Ascending aorta (tissue), 2 donors: ENCODE measurements around the gene NOXA1. TPM values are rescaled to one million over a fixed set of nuclear protein-coding genes. Genes with fewer than 3 reads are reported as not detected.

Experiments
- DNase-seq, 2 donors: peaks; one replicate each; pipeline ENCODE4 v3.0.0-alpha.2; 2019; ENCODE audit warnings: low spot score in 2 of 2
- H3K27ac ChIP-seq, 2 donors: fragments of 200-600 bp; sonication (generic); one replicate each; pipeline ENCODE4 v1.5.1; 2016 to 2017; ENCODE audit warnings: mild to moderate bottlenecking in 1 of 2
- H3K27me3 ChIP-seq: fragments of 200-600 bp; sonication (generic); one replicate; pipeline ENCODE4 v1.5.1; 2017
- H3K36me3 ChIP-seq, 2 donors: fragments of 200-600 bp; sonication (generic); one replicate each; pipeline ENCODE4 v1.5.1; 2016
- H3K4me1 ChIP-seq, 2 donors: fragments of 200-600 bp; sonication (generic); one replicate each; pipeline ENCODE4 v1.5.1; 2016 to 2017; ENCODE audit warnings: mild to moderate bottlenecking in 1 of 2
- H3K4me3 ChIP-seq, 2 donors: fragments of 200-600 bp; sonication (generic); one replicate each; pipeline ENCODE4 v1.5.1; 2016 to 2017; ENCODE audit warnings: mild to moderate bottlenecking in 1 of 2
- H3K9me3 ChIP-seq, 2 donors: fragments of 200-600 bp; sonication (generic); one replicate each; pipeline ENCODE4 v1.5.1; 2016
- intact Hi-C: fragments of 100-400 bp; cut with DNase I; formaldehyde crosslinking; loops from one replicate; pipeline ENCODE4 v1.15.1; 2023
- total RNA-seq: library from RNA; depleted of rRNA; stranded (reverse); fragments of >200 nt; gene quantifications from one replicate; pipeline ENCODE4 v1.1.0, GENCODE V29; 2016
- TF ChIP-seq, protein P1 (sequence below), 3 experiments: fragments of 200-600 bp in 2 of 3; fragments of 450-650 bp in 1 of 3; sonication (generic) in 2 of 3; IDR thresholded peaks; one replicate each; pipeline ENCODE4 v1.5.1; 2016 to 2019; ENCODE audit warnings: antibody characterized with exemption in 3 of 3, mild to moderate bottlenecking in 1 of 3, moderate library complexity in 1 of 3

Gene NOXA1
- total RNA-seq, 1 donor from 2014 or later = 6.9 TPM

DNA sequence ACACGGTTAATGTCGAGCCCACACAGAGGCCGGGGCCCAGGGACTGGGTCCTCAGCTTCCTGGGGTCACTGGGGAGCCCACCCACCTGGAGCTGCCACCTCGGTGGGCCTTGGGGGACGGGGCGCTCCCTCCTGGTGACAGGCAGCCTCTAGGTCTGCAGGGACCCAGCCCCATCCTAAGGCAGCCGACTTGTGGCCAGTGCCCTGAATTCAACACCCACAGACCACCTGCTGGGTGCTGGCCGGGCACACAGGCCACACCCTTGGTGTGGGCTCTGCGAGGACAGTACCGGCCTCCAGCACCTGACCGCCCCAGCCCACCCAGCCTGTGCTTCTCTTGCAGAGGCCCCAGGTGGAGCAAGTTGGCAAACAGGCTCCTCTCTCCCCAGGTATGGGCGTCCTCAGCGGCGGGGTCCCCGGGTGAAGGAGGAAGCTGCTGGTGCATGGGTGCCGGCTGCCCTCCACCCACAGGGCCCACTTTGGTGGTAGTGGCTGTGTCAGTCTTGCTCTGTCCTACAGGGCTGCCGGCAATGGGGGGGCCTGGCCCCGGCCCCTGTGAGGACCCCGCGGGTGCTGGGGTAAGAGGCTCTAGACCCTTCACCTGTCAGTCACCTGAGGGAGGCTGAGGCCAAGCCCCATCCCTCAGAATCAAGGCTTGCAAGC is 9.6 kb downstream of the NOXA1 start:
- no peaks in the 10 kb centered on the region for H3K27me3 ChIP-seq
- DNase-seq = no peak
- H3K4me1 ChIP-seq = peaks cover 6 to 8% of the 10 kb centered on the region in 2 donors
- no peak overlapping the region for H3K27ac ChIP-seq
- H3K36me3 ChIP-seq = no peaks in the 10 kb centered on the region
- H3K9me3 ChIP-seq = no peaks in the 10 kb centered on the region
- TF ChIP-seq, protein P1, sequence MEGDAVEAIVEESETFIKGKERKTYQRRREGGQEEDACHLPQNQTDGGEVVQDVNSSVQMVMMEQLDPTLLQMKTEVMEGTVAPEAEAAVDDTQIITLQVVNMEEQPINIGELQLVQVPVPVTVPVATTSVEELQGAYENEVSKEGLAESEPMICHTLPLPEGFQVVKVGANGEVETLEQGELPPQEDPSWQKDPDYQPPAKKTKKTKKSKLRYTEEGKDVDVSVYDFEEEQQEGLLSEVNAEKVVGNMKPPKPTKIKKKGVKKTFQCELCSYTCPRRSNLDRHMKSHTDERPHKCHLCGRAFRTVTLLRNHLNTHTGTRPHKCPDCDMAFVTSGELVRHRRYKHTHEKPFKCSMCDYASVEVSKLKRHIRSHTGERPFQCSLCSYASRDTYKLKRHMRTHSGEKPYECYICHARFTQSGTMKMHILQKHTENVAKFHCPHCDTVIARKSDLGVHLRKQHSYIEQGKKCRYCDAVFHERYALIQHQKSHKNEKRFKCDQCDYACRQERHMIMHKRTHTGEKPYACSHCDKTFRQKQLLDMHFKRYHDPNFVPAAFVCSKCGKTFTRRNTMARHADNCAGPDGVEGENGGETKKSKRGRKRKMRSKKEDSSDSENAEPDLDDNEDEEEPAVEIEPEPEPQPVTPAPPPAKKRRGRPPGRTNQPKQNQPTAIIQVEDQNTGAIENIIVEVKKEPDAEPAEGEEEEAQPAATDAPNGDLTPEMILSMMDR (IDR thresholded peaks at IDR 0.05) = no peak
- intact Hi-C loops = no loop called here
- no peak overlapping the region for H3K4me3 ChIP-seq

DNA sequence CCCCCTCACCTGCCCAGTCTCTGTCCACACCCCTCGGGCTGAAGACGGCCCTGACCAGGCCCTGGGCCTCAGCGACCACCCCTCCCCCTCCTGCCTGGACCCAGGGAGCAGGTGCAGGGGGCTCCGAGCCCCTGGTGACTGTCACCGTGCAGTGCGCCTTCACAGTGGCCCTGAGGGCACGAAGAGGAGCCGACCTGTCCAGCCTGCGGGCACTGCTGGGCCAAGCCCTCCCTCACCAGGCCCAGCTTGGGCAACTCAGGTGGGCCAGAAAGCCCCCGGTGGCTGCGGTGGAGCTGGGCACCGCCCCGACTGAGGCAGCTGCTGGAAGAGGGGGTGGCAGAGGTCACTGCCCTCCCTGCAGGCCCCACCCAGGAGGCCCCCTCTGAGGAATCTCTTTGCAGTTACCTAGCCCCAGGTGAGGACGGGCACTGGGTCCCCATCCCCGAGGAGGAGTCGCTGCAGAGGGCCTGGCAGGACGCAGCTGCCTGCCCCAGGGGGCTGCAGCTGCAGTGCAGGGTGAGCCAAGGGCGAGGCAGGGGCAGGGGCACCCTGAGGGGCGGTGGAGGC is 10.2 kb downstream of the NOXA1 start:
- Histone ChIP-seq H3K36me3 (no peaks in the 10 kb centered on the region), H3K4me3 (no peak overlapping the region), H3K27me3 (no peaks in the 10 kb centered on the region), H3K27ac (no peak overlapping the region), H3K9me3 (no peaks in the 10 kb centered on the region), H3K4me1 (peaks cover 6 to 8% of the 10 kb centered on the region in 2 donors)
- no peak for DNase-seq
- TF ChIP-seq, protein P1 (IDR thresholded peaks at IDR 0.05) = no peak
- intact Hi-C loops = no loop called here

DNA sequence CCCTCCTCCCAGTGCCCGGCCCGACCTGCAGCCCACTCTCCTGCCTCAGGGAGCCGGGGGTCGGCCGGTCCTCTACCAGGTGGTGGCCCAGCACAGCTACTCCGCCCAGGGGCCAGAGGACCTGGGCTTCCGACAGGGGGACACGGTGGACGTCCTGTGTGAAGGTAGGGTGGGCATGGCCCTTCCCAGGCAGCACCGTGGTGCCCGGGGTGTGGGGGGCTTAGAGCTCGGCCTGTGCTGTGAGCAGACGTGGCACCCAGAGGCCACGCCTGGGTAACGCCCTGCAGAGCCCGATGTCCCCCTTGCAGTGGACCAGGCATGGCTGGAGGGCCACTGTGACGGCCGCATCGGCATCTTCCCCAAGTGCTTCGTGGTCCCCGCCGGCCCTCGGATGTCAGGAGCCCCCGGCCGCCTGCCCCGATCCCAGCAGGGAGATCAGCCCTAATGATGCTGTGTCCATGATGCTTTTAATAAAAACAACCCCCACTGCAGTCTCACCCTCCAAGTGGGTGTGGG is 10.8 kb downstream of the NOXA1 start:
- no peak for DNase-seq
- TF ChIP-seq, protein P1 (IDR thresholded peaks at IDR 0.05) = no peak
- Histone ChIP-seq H3K36me3 (no peaks in the 10 kb centered on the region), H3K9me3 (no peaks in the 10 kb centered on the region), H3K4me1 (peaks cover 6 to 8% of the 10 kb centered on the region in 2 donors), H3K27ac (no peak overlapping the region), H3K4me3 (no peak overlapping the region), H3K27me3 (no peaks in the 10 kb centered on the region)
- intact Hi-C loops = no loop called here

DNA sequence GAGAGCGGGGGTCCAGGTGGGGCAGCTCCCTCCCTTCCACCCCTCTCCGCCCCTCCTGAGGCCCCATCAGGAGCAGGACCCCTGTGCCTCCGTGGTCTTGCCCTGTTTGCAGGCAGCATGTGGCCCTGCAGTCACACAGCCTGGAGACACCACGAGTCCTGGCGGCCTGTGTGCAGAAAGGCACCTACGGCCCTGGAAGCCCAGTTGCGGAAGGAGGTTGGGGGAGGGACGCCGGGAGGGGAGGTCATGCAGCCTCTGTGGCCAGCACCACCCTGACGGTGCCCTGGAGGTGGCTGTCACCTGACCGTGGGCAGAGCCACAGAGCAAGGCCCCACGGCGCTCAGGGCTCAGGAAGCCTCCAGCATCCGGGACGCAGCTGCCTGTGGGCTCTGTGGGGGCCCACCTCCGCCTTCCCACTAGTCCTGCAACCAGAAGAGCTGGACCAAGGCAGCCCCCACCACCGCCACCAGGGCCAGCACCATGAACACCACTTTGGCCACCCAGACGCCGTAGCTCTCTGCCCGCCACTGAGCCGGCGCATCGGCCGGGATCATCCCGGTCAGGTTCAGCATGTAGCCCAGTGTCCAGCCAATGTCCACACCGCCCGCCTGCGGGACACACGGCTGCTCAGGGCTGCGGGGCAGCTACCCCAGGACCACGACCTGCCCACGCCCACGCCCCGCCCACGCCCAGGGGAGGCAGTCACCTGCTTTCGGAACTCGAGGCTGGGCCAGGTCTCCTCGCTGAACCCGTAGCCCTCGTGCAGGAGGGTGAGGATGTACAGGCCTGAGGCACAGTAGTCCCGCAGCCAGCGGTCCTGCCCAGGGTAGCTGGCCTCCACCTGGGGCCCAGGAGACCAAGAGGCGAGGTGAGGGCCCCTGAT is 11.5 kb downstream of the NOXA1 start:
- Histone ChIP-seq H3K27me3 (no peaks in the 10 kb centered on the region), H3K36me3 (no peaks in the 10 kb centered on the region), H3K4me1 (peaks cover 6 to 8% of the 10 kb centered on the region in 2 donors), H3K4me3 (no peak overlapping the region), H3K27ac (no peak overlapping the region), H3K9me3 (no peaks in the 10 kb centered on the region)
- no peak for DNase-seq
- intact Hi-C loops = no loop called here
- TF ChIP-seq, protein P1 (IDR thresholded peaks at IDR 0.05) = no peak

DNA sequence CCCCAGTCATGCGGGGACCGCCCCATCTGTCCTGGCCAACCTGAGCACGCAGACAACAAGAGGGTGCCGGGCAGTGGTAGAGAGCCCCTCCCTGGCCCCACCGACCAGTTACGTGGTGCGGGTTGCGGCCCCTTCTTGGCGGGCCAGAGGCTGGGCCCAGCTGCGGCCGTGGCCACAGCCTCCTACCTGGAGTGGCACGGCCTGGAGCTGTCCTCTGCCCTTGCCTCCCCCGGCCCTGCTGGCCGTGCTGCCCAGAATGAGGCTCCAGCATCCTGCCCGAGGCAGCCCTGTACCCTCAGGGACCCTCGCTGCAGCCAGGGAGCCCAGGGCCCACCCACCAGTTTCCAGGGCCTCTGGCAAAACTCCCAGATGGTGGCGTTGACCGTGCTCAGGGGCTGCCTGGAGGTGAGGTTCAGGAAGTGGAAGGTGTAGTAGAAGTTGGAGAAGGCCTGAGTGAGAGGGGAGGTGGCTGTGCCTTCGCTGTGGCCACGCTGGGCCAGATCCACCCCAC is 12.2 kb downstream of the NOXA1 start:
- Histone ChIP-seq H3K4me3 (no peak overlapping the region), H3K27me3 (no peaks in the 10 kb centered on the region), H3K36me3 (no peaks in the 10 kb centered on the region), H3K27ac (no peak overlapping the region), H3K9me3 (no peaks in the 10 kb centered on the region), H3K4me1 (peaks cover 6 to 8% of the 10 kb centered on the region in 2 donors)
- TF ChIP-seq, protein P1 (IDR thresholded peaks at IDR 0.05) = no peak
- DNase-seq = no peak
- intact Hi-C loops = no loop called here
